Thymus (tissue), 11 donors: ENCODE results near the gene AGR2. TPM values are rescaled to one million over a fixed set of nuclear protein-coding genes. Genes with fewer than 3 reads are reported as not detected.

Source experiments
- DNase-seq, 9 donors: peaks; one replicate each; pipeline ENCODE4 v3.0.0-alpha.2; 2013; ENCODE audit warnings: low spot score in 9 of 9, low read depth in 6 of 9, missing footprints in 1 of 9
- H3K27ac ChIP-seq, 2 donors: one replicate each; pipeline ENCODE4 v1.5.1; 2013; ENCODE audit warnings: control low read depth in 1 of 2, low read depth in 1 of 2, low read length in 1 of 2, mild to moderate bottlenecking in 1 of 2, moderate library complexity in 1 of 2
- H3K27me3 ChIP-seq, 2 donors: one replicate each; pipeline ENCODE4 v1.5.1; 2013; ENCODE audit warnings: low read length in 1 of 2; ENCODE audit not compliant: control insufficient read depth in 2 of 2, insufficient read depth in 1 of 2
- H3K36me3 ChIP-seq, 2 donors: one replicate each; pipeline ENCODE4 v1.5.1; 2013; ENCODE audit warnings: low read length in 1 of 2, mild to moderate bottlenecking in 1 of 2, moderate library complexity in 1 of 2; ENCODE audit not compliant: control insufficient read depth in 2 of 2, insufficient read depth in 2 of 2
- H3K4me1 ChIP-seq, 2 donors: one replicate each; pipeline ENCODE4 v1.5.1; 2013; ENCODE audit warnings: low read length in 2 of 2; ENCODE audit not compliant: control insufficient read depth in 2 of 2, insufficient read depth in 2 of 2
- H3K4me3 ChIP-seq, 2 donors: one replicate each; pipeline ENCODE4 v1.5.1; 2013; ENCODE audit warnings: low read length in 2 of 2, control low read depth in 1 of 2, mild to moderate bottlenecking in 1 of 2
- H3K9me3 ChIP-seq, 2 donors: one replicate each; pipeline ENCODE4 v1.5.1; 2013; ENCODE audit warnings: low read length in 1 of 2, mild to moderate bottlenecking in 1 of 2; ENCODE audit not compliant: control insufficient read depth in 2 of 2, insufficient read depth in 1 of 2
- WGBS: extraction: QIAGEN DNeasy Blood & Tissue Kit; methylation state at CpG from one replicate; pipeline ENCODE4 v1.1.7; 2013; 5-methylcytosine and 5-hydroxymethylcytosine counted together
- polyA plus RNA-seq: library from polyadenylated mRNA; stranded (reverse); fragments of 200-250 nt; gene quantifications from one replicate; pipeline ENCODE4 v1.2.3, GENCODE V29; 2013
- total RNA-seq: library from RNA; stranded (reverse); fragments of 120-200 nt; gene quantifications from one replicate; pipeline ENCODE4 v1.2.4, GENCODE V29; 2013
- donor health status: healthy.

AGR2 gene
- total and polyA plus RNA-seq, 2 donors: 1.7 to 4.5 TPM

GRCh38 chr7:16742547-16742946 lies 62.3 kb downstream of the AGR2 start:
- Histone ChIP-seq H3K4me1 (no peaks in the 10 kb centered on the region), H3K27ac (no peak overlapping the region)
- 98% methylated on average over 3 of the region's 3 CpGs for WGBS

More at GRCh38 chr7:16742547-16742946, 62.3 kb downstream of the AGR2 start:
- Histone ChIP-seq H3K4me3 (no peak overlapping the region), H3K36me3 (no peaks in the 10 kb centered on the region), H3K27me3 (no peaks in the 10 kb centered on the region), H3K9me3 (no peaks in the 10 kb centered on the region)
- DNase-seq: no peak

Other genes with a start within 250 kb of the AGR2 start
- 18.2 TPM for gene ANKMY2, start 159.2 kb downstream of the AGR2 start, total RNA-seq
- 13.1 TPM for gene ANKMY2, start 159.2 kb downstream of the AGR2 start, polyA plus RNA-seq
- gene BZW2, start 158.8 kb downstream of the AGR2 start, total RNA-seq: 41.1 TPM
- 40.3 TPM for gene BZW2, start 158.8 kb downstream of the AGR2 start, polyA plus RNA-seq
- 10.5 TPM for gene TSPAN13, start 51.2 kb downstream of the AGR2 start, total RNA-seq
- gene TSPAN13, start 51.2 kb downstream of the AGR2 start, polyA plus RNA-seq: 51.9 TPM
- gene AGR3, start 77.0 kb upstream of the AGR2 start, total RNA-seq: not detected
- gene AGR3, start 77.0 kb upstream of the AGR2 start, polyA plus RNA-seq: 1.3 TPM